K562 (cell line): ENCODE measurements around the gene EWSR1. TPM values are rescaled to one million over a fixed set of nuclear protein-coding genes. Genes with fewer than 3 reads are reported as not detected.

ENCODE experiments used
- ATAC-seq: fragments of 200-7000 bp; cut with Tn5 transposase; 3 replicates; pipeline ENCODE4 v1.9.1; 2020; ENCODE audit warnings: moderate library complexity
- BruUV-seq: library from RNA; stranded (reverse); fragments of 400-500 nt; replicated peaks from 2 replicates; lab custom pipeline; 2021; lab: Mats Ljungman, UMichigan
- CTCF ChIA-PET: fragments of 300-600 bp; formaldehyde crosslinking; extraction: SDS; loops from one replicate; lab custom pipeline; 2021; ENCODE audit warnings: low intra/inter-chr PET ratio; lab: Yijun Ruan, JAX
- POLR2A ChIA-PET: fragments of 300-600, 350-650 bp; sonication (Branson Sonifier 250); formaldehyde crosslinking; extraction: SDS; loops from one replicate; lab custom pipeline; 2021; ENCODE audit warnings: antibody characterized with exemption, inconsistent platforms; lab: Yijun Ruan, JAX
- DNase-seq, 4 experiments: peaks; one replicate each; pipeline versions ENCODE4 v3.0.0 to v3.0.0-alpha.2; 2011 to 2018; ENCODE audit warnings: low spot score in 3 of 4, mixed read lengths in 3 of 4; ENCODE audit errors: extremely low read depth in 1 of 4
- FAIRE-seq: peaks from 2 replicates; lab custom pipeline; 2011; peaks lifted over from hg19 to GRCh38; lab: Jason Lieb, UNC
- H2AFZ ChIP-seq: 2 replicates; pipeline ENCODE4 v1.6.0; 2011; ENCODE audit warnings: low read depth, low read length, control low read depth, inconsistent platforms
- H3K27ac ChIP-seq: fragments of 200-600 bp; 3 replicates; pipeline ENCODE4 v1.8.0; 2011; ENCODE audit warnings: low read depth, mild to moderate bottlenecking, control low read depth, inconsistent platforms, low read length, moderate library complexity, mixed read lengths; ENCODE audit errors: extremely low read depth
- H3K27me3 ChIP-seq, 2 experiments: fragments of 300-600 bp in 1 of 2; 2 replicates in 1 of 2; 3 replicates in 1 of 2; pipeline versions ENCODE4 v1.6.0 to v1.8.0; 2011; ENCODE audit warnings: inconsistent platforms in 2 of 2, low read length in 2 of 2, mild to moderate bottlenecking in 1 of 2, mixed read lengths in 1 of 2, moderate library complexity in 1 of 2; ENCODE audit not compliant: control insufficient read depth in 2 of 2, insufficient read depth in 2 of 2
- H3K36me3 ChIP-seq: fragments of 300-600 bp; 3 replicates; pipeline ENCODE4 v1.8.0; 2011; ENCODE audit warnings: mild to moderate bottlenecking, low read length, inconsistent platforms; ENCODE audit not compliant: control insufficient read depth, insufficient read depth
- H3K4me1 ChIP-seq, 2 experiments: fragments of 200-600 bp in 1 of 2; replicated peaks in 1 of 2; 2 replicates in 1 of 2; 3 replicates in 1 of 2; pipeline versions ENCODE4 v1.5.1 to v1.8.0; 2011; ENCODE audit warnings: inconsistent platforms in 2 of 2, low read length in 2 of 2, mild to moderate bottlenecking in 1 of 2, mixed read lengths in 1 of 2, moderate library complexity in 1 of 2; ENCODE audit not compliant: control insufficient read depth in 2 of 2, insufficient read depth in 2 of 2
- H3K4me2 ChIP-seq: 2 replicates; pipeline ENCODE4 v1.6.1; 2011; ENCODE audit warnings: low read length, control low read depth, inconsistent platforms, mixed read lengths; ENCODE audit not compliant: insufficient read depth
- H3K4me3 ChIP-seq: fragments of 200-600 bp; sonication (generic), shearing (Covaris generic); 2 replicates; pipeline ENCODE4 v1.5.1; 2016; ENCODE audit warnings: control low read depth, inconsistent platforms
- H3K79me2 ChIP-seq: fragments of 200-600 bp; 3 replicates; pipeline ENCODE4 v1.8.0; 2011; ENCODE audit warnings: low read length, inconsistent platforms; ENCODE audit not compliant: control insufficient read depth, insufficient read depth
- H3K9ac ChIP-seq, 2 experiments: 2 replicates each; pipeline versions ENCODE4 v1.6.0 to v1.6.1; 2011; ENCODE audit warnings: low read depth in 2 of 2, low read length in 2 of 2, control low read depth in 1 of 2, inconsistent platforms in 1 of 2, mild to moderate bottlenecking in 1 of 2, mixed read lengths in 1 of 2; ENCODE audit not compliant: insufficient read depth in 1 of 2
- H3K9me1 ChIP-seq: one replicate; pipeline ENCODE4 v1.6.0; 2011; ENCODE audit warnings: inconsistent platforms, mild to moderate bottlenecking, low read length, moderate library complexity; ENCODE audit not compliant: control insufficient read depth, insufficient read depth
- H3K9me3 ChIP-seq: replicated peaks from 2 replicates; pipeline ENCODE4 v1.5.1; 2011; ENCODE audit warnings: low read depth, low read length, inconsistent platforms; ENCODE audit not compliant: control insufficient read depth, insufficient read depth
- H4K20me1 ChIP-seq: replicated peaks from 2 replicates; pipeline ENCODE4 v1.6.1; 2011; ENCODE audit warnings: low read length, inconsistent platforms, mixed read lengths; ENCODE audit not compliant: control insufficient read depth, insufficient read depth
- ASH1L ChIP-seq: fragments of 450-650 bp; IDR thresholded peaks from 2 replicates; pipeline ENCODE4 v1.6.1; 2018; ENCODE audit warnings: borderline replicate concordance, mild to moderate bottlenecking, low read depth; ENCODE audit not compliant: partially characterized antibody
- ATF3 ChIP-seq, 2 experiments: fragments of 450-650 bp in 1 of 2; sonication (generic) in 1 of 2; formaldehyde crosslinking in 1 of 2; IDR thresholded peaks in 1 of 2; conservative IDR thresholded peaks in 1 of 2; 2 replicates each; pipeline versions ENCODE4 v1.6.1 to v1.8.1; 2016 to 2023; ENCODE audit warnings: mild to moderate bottlenecking in 2 of 2, moderate library complexity in 2 of 2, inconsistent platforms in 1 of 2, missing genetic modification reagents in 1 of 2
- BRD9 ChIP-seq: fragments of 450-650 bp; IDR thresholded peaks from 2 replicates; pipeline ENCODE4 v1.6.1; 2018; ENCODE audit warnings: low read depth; ENCODE audit not compliant: partially characterized antibody
- CAMTA2 ChIP-seq: fragments of 250-450 bp; sonication (Bioruptor Pico); conservative IDR thresholded peaks from 2 replicates; pipeline ENCODE4 v1.5.1; 2022
- FOXP1 ChIP-seq: sonication (generic); formaldehyde crosslinking; IDR thresholded peaks from 2 replicates; pipeline ENCODE4 v1.8.0; 2022; ENCODE audit warnings: mild to moderate bottlenecking, missing genetic modification reagents
- FOXP4 ChIP-seq: sonication (generic); formaldehyde crosslinking; IDR thresholded peaks from 2 replicates; pipeline ENCODE4 v1.8.0; 2022; ENCODE audit warnings: mild to moderate bottlenecking, missing genetic modification reagents, borderline replicate concordance
- HNRNPUL1 ChIP-seq: fragments of 200-400 bp; formaldehyde crosslinking; IDR thresholded peaks from 2 replicates; pipeline ENCODE4 v1.6.1; 2017; ENCODE audit warnings: low read length
- RERE ChIP-seq: sonication (generic); formaldehyde crosslinking; IDR thresholded peaks from 2 replicates; pipeline ENCODE4 v1.8.0; 2023; ENCODE audit warnings: missing genetic modification reagents, mild to moderate bottlenecking, borderline replicate concordance
- SIX5 ChIP-seq, 2 experiments: IDR thresholded peaks; 2 replicates each; pipeline ENCODE4 v1.6.1; 2011; ENCODE audit warnings: low read length in 2 of 2, borderline replicate concordance in 1 of 2, low read depth in 1 of 2, mild to moderate bottlenecking in 1 of 2, moderate library complexity in 1 of 2; ENCODE audit not compliant: insufficient read depth in 1 of 2
- SRSF7 ChIP-seq: fragments of 200-400 bp; formaldehyde crosslinking; optimal IDR thresholded peaks from 2 replicates; pipeline ENCODE3; 2017; ENCODE audit warnings: mild to moderate bottlenecking, low read depth, low read length
- WGBS: fragments of 100-300 bp; shearing (Covaris generic); methylation state at CpG from one replicate; pipeline ENCODE4 v1.1.6; 2016; ENCODE audit warnings: low coverage, mixed read lengths; ENCODE audit not compliant: insufficient coverage; ENCODE audit errors: missing lambda C conversion rate; 5-methylcytosine and 5-hydroxymethylcytosine counted together
- in situ Hi-C: fragments of 300-500 bp; cut with MboI; formaldehyde crosslinking; loops from 4 replicates; pipeline ENCODE4 v1.15.0; 2018; ENCODE audit warnings: inconsistent platforms, mixed read lengths
- intact Hi-C: fragments of 100-400 bp; cut with micrococcal nuclease; formaldehyde crosslinking; loops from 2 replicates; pipeline ENCODE4 v1.14.2; 2022
- polyA plus RNA-seq, 8 experiments: library from polyadenylated mRNA; depleted of rRNA in 4 of 8; stranded (reverse) in 5 of 8; unstranded in 3 of 8; fragments of >200 nt; fragmentation: Nextera tagmentation in 2 of 8; fragmentation: Illumina TruSeq in 1 of 8; extraction: Ambion mirVana in 2 of 8; extraction: Trizol in 1 of 8; gene quantifications; 2 replicates each; pipeline versions ENCODE4 v1.2.1 to v1.2.3, GENCODE V29; 2011 to 2014; ENCODE audit warnings: inconsistent platforms in 1 of 8, missing spikeins in 1 of 8
- total RNA-seq, 7 experiments: library from RNA; depleted of rRNA in 6 of 7; stranded (reverse); fragments of >200 nt in 6 of 7; fragmentation: Illumina TruSeq in 2 of 7; extraction: Trizol in 2 of 7; gene quantifications; 2 replicates each; pipeline versions ENCODE4 v1.2.1 to v1.2.3, GENCODE V29; 2011 to 2021; ENCODE audit warnings: low replicate concordance in 1 of 7

The EWSR1 gene
- total and polyA plus RNA-seq, 9 of the 15 experiments (the other 6 are each of a cell fraction or from before 2014, with no cell fraction given) = 83.3 to 450 (median 239) TPM

- TF ChIP-seq RERE (CRISPR knock-in tag) = no peak
Measured at GRCh38 chr22:29288837-29289236, 20.8 kb downstream of the EWSR1 start (continued).

GRCh38 chr22:29290061-29290460, 22.0 kb downstream of the EWSR1 start:
- ChIA-PET POLR2A (interaction anchor here (1.4 to 2.0 kb wide), 2 partner anchors 14 to 23 kb away, joined by 3 to 8 read pairs; no protein-coding TSS in a partner anchor), CTCF (no interaction called here)
- in situ Hi-C loops = no loop called here
- Histone ChIP-seq H3K9ac (no peak overlapping the region), H3K4me2 (no peak overlapping the region), H4K20me1 (0 out of 2 replicates have a peak, but pooled peaks cover 2% of the 10 kb centered on the region), H3K36me3 (peaks cover 97% of the 10 kb centered on the region), H3K27me3 (no peaks in the 10 kb centered on the region), H3K4me3 (no peak overlapping the region), H3K27ac (no peak overlapping the region), H3K9me3 (no peaks in the 10 kb centered on the region), H3K4me1 (no peaks in the 10 kb centered on the region), H2AFZ (no peak overlapping the region), H3K79me2 (peaks cover 27% of the 10 kb centered on the region; the same call in 2 of the 3 replicates), H3K9me1 (no peaks in the 10 kb centered on the region)
- WGBS = 89% methylated on average over 5 of the region's 5 CpGs
- BruUV-seq = no TSS peak
- DNase-seq (no peak), FAIRE-seq (no peak), ATAC-seq (no peak)
- intact Hi-C loops = no loop called here
- TF ChIP-seq SIX5 (IDR thresholded peaks at IDR 0.05; ENCODE audit: borderline replicate concordance in 1 of 2, insufficient read depth in 1 of 2, low read depth in 1 of 2, low read length in 2 of 2) = no peak
- no peak for TF ChIP-seq CAMTA2 (CRISPR knock-in tag)
- no peak for TF ChIP-seq ASH1L
- no peak for TF ChIP-seq HNRNPUL1
- no peak for TF ChIP-seq SRSF7
- TF ChIP-seq ATF3 (IDR thresholded peaks at IDR 0.05) = no peak
- no peak for TF ChIP-seq ATF3 (CRISPR knock-in tag; conservative IDR thresholded peaks at IDR 0.05)
- TF ChIP-seq FOXP4 (CRISPR knock-in tag) = no peak
- TF ChIP-seq BRD9 = no peak
- TF ChIP-seq FOXP1 (CRISPR knock-in tag) = no peak
